Bronchial epithelial cell (primary cell): Measurements from ENCODE around the gene CDK14. TPM values are rescaled to one million over a fixed set of nuclear protein-coding genes. Genes with fewer than 3 reads are reported as not detected.
"Not testable (repeated sequence)": the region's sequence is repeated elsewhere in the genome, so short reads cannot be mapped to it uniquely, and the experiment has no call there.

Experiments
- DNase-seq: peaks from one replicate; pipeline ENCODE4 v3.0.0-alpha.2; 2010; ENCODE audit warnings: low read depth
- FAIRE-seq: peaks from 2 replicates; lab custom pipeline; 2011; peaks lifted over from hg19 to GRCh38; lab: Jason Lieb, UNC
- H3K27me3 ChIP-seq: 2 replicates; pipeline ENCODE4 v1.5.1; 2011; ENCODE audit warnings: low read length; ENCODE audit not compliant: control insufficient read depth, insufficient read depth
- H3K36me3 ChIP-seq: 2 replicates; pipeline ENCODE4 v1.5.1; 2011; ENCODE audit warnings: low read length; ENCODE audit not compliant: control insufficient read depth, insufficient read depth
- H3K4me3 ChIP-seq: 2 replicates; pipeline ENCODE4 v1.5.1; 2011; ENCODE audit warnings: mild to moderate bottlenecking, low read depth, low read length, control low read depth
- total RNA-seq: library from RNA; depleted of rRNA; stranded (reverse); fragments of >200 nt; gene quantifications from 2 replicates; pipeline ENCODE4 v1.2.1, GENCODE V29; 2014
- TF ChIP-seq, protein P1 (sequence below): IDR thresholded peaks from 2 replicates; pipeline ENCODE4 v1.5.1; 2011; ENCODE audit warnings: mild to moderate bottlenecking, moderate library complexity, low read length, control low read depth, inconsistent platforms; ENCODE audit not compliant: insufficient read depth, severe bottlenecking

Gene CDK14
- total RNA-seq, 1 donor from 2014 or later, result 8.7 TPM

DNA sequence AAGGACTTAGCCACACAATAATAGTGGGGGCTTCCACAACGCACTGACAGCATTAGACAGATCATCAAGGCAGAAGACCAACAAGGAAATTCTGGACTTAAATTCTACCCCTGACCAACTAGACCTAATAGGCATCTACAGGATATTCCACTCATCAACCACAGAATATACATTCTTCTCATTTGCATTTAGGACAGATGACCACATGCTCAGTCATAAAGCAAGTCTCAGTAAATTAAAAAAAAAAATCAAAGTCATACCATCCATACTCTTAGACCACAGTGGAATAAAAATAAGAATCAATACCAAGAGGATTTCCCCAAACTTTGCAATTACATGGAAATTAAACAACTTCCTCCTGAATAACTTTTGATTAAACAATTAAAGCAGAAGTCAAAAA is 155.9 kb downstream of the CDK14 start:
- FAIRE-seq (no peak), DNase-seq (peak; percentile 20)
- TF ChIP-seq, protein P1, sequence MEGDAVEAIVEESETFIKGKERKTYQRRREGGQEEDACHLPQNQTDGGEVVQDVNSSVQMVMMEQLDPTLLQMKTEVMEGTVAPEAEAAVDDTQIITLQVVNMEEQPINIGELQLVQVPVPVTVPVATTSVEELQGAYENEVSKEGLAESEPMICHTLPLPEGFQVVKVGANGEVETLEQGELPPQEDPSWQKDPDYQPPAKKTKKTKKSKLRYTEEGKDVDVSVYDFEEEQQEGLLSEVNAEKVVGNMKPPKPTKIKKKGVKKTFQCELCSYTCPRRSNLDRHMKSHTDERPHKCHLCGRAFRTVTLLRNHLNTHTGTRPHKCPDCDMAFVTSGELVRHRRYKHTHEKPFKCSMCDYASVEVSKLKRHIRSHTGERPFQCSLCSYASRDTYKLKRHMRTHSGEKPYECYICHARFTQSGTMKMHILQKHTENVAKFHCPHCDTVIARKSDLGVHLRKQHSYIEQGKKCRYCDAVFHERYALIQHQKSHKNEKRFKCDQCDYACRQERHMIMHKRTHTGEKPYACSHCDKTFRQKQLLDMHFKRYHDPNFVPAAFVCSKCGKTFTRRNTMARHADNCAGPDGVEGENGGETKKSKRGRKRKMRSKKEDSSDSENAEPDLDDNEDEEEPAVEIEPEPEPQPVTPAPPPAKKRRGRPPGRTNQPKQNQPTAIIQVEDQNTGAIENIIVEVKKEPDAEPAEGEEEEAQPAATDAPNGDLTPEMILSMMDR, result no peak
- H3K4me3 ChIP-seq, result no peak overlapping the region
- H3K36me3 ChIP-seq, result no peaks in the 10 kb centered on the region
- no peaks in the 10 kb centered on the region for H3K27me3 ChIP-seq

DNA sequence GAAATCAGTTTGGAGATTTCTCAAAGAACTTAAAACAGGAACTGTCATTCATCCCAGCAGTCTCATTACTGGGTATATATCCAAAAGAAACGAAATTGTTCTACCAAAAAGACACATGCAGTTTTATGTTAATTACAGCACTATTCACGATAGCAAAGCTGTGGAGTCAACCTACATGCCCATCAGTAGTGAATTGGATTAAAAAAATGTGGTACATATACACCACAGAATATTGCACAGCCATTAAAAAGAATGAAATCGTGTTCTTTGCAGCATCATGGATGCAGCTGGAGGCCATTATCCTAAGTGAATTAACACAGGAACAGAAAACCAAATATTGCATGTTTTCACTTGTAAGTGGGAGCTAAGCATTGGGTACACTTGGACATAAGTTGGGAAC is 158.9 kb downstream of the CDK14 start:
- Histone ChIP-seq H3K27me3 (no peaks in the 10 kb centered on the region), H3K4me3 (no peak overlapping the region), H3K36me3 (no peaks in the 10 kb centered on the region)
- TF ChIP-seq, protein P1, result no peak
- no peak for DNase-seq
- FAIRE-seq, result no peak

DNA sequence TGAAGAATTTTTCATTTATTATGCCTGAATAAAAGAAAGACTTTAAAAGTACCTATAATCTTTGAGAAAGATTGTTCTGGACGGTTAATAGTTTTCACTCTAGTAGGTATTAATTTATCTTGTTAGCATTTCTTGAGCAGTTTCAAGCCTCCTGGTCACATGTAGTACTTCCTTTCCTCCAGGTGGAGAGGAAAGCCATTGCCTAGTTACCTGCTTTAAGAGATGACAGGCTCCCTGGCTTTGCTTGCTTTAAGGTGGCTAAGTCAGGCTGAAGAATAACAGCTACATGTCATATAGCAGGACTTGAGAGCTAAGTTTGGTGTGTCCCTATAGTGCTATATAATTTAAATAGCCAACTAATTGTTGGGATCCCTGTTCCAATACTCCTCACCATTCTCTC is 160.2 kb downstream of the CDK14 start:
- H3K36me3 ChIP-seq, result no peaks in the 10 kb centered on the region
- TF ChIP-seq, protein P1, result no peak
- H3K27me3 ChIP-seq, result no peaks in the 10 kb centered on the region
- H3K4me3 ChIP-seq, result no peak overlapping the region
- no peak for FAIRE-seq
- DNase-seq, result no peak

DNA sequence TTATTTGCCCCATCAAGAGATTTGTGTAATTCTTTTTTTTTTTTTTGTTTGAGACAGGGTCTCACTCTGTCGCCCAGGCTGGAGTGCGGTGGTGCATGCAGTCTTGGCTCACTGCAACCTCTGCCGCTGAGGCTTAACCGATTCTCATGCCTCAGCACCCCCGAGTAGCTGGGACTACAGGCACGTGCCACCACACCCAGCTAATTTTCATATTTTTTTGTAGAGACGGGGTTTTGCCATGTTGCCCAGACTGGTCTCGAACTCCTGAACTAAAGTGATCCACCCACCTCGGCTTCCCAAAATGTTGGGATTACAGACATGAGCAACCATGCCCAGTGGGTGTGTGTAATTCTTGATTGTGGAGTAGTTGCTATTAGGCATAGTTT is 161.4 kb downstream of the CDK14 start:
- FAIRE-seq, H3K36me3 ChIP-seq, DNase-seq, H3K27me3 ChIP-seq, H3K4me3 ChIP-seq: not testable (repeated sequence)

DNA sequence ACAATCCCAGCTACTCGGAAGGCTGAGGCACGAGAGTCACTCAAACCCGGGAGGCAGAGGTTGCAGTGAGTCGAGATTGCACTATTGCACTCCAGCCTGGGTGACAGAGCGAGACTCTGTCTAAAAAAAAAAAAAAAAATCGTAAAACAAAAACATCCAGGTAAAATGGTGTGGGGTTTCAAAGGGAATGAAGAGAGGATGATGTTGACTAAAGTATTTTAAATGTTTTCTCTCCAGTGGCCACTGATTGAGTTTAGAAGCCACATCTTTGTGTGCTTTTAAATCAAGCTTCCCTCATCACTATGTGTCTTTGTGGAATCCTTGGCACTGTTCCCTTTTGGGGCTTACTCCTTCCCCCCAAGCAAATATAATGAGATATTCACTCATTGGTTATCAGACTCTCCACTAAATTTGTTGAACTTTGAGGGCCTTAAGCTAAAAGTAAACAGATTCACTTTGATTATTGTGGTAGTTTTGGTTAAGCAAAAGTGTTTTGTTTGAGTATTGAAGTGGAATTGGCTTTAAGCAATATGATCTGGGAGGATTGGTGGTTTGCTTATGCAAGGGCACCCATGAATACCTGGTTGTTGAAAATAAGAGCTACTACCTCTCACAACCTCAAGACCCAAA is 162.9 kb downstream of the CDK14 start:
- Histone ChIP-seq H3K4me3 (no peak overlapping the region), H3K27me3 (no peaks in the 10 kb centered on the region), H3K36me3 (no peaks in the 10 kb centered on the region)
- FAIRE-seq (no peak), DNase-seq (no peak)
- TF ChIP-seq, protein P1, result no peak

DNA sequence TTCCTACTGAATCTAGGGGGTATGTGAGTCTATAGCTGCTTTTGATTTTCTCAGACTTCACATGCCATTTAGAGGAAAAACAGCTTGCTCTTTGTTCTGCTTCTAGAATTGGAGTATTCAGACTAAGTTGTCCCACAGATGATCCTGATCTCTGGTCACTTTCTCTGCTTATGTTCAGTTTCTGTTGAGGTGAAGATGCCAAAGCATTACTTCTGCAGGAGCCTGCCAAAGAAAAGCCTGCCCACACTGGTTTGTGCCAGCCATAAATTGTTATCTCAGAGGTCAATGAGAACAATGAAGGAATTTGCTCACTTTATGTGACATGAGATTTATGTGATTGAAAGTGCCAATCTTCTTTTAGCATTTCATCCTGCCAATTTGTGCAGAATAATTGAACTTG is 163.6 kb downstream of the CDK14 start:
- Histone ChIP-seq H3K27me3 (no peaks in the 10 kb centered on the region), H3K4me3 (no peak overlapping the region), H3K36me3 (no peaks in the 10 kb centered on the region)
- FAIRE-seq, result no peak
- TF ChIP-seq, protein P1, result no peak
- DNase-seq, result no peak
